Caco-2 (cell line): ENCODE results near the gene CCT2. TPM values are rescaled to one million over a fixed set of nuclear protein-coding genes. Genes with fewer than 3 reads are reported as not detected.

ENCODE experiments used
- BruUV-seq: library from RNA; stranded (reverse); fragments of 400-500 nt; replicated peaks from 2 replicates; lab custom pipeline; 2021; lab: Mats Ljungman, UMichigan
- CTCF ChIA-PET: fragments of 300-600 bp; sonication (Branson Sonifier 250); formaldehyde crosslinking; loops from one replicate; lab custom pipeline; 2022; ENCODE audit warnings: antibody characterized with exemption; lab: Charles Lee
- POLR2A ChIA-PET: fragments of 300-600 bp; sonication (Branson Sonifier 250); formaldehyde crosslinking; loops from one replicate; lab custom pipeline; 2022; ENCODE audit warnings: antibody characterized with exemption; lab: Charles Lee
- DNase-seq, 2 experiments: peaks; one replicate each; pipeline versions ENCODE4 v3.0.0 to v3.0.0-alpha.2; 2020 to 2022
- H3K27me3 ChIP-seq: replicated peaks from 2 replicates; pipeline ENCODE4 v1.6.0; 2011; ENCODE audit warnings: low read length; ENCODE audit not compliant: control insufficient read depth, insufficient read depth
- H3K36me3 ChIP-seq: 2 replicates; pipeline ENCODE4 v1.5.1; 2011; ENCODE audit warnings: low read length; ENCODE audit not compliant: control insufficient read depth, insufficient read depth
- H3K4me1 ChIP-seq: fragments of 250-450 bp; sonication (Bioruptor Pico); 2 replicates; pipeline ENCODE4 v1.5.1; 2020; ENCODE audit warnings: mild to moderate bottlenecking
- H3K4me3 ChIP-seq: 2 replicates; pipeline ENCODE4 v1.5.1; 2011; ENCODE audit warnings: low read depth, mild to moderate bottlenecking, control low read depth, low read length
- H3K9me3 ChIP-seq: fragments of 250-450 bp; sonication (Bioruptor Pico); 2 replicates; pipeline ENCODE4 v1.5.1; 2020; ENCODE audit warnings: mild to moderate bottlenecking, moderate library complexity
- H3K27ac Mint-ChIP-seq: one replicate; pipeline ENCODE4 v1.8.0; 2022; ENCODE audit warnings: mixed read lengths; ENCODE audit not compliant: unreplicated experiment
- H3K27me3 Mint-ChIP-seq: one replicate; pipeline ENCODE4 v1.8.0; 2022; ENCODE audit warnings: mixed read lengths; ENCODE audit not compliant: insufficient read depth, unreplicated experiment
- H3K36me3 Mint-ChIP-seq: one replicate; pipeline ENCODE4 v1.8.0; 2022; ENCODE audit warnings: mild to moderate bottlenecking, mixed read lengths; ENCODE audit not compliant: insufficient read depth, unreplicated experiment
- H3K4me1 Mint-ChIP-seq: one replicate; pipeline ENCODE4 v1.8.0; 2022; ENCODE audit warnings: low read depth, mixed read lengths; ENCODE audit not compliant: unreplicated experiment
- H3K4me3 Mint-ChIP-seq: one replicate; pipeline ENCODE4 v1.8.0; 2022; ENCODE audit warnings: mild to moderate bottlenecking, moderate library complexity, mixed read lengths; ENCODE audit not compliant: unreplicated experiment
- H3K9me3 Mint-ChIP-seq: one replicate; pipeline ENCODE4 v1.8.0; 2022; ENCODE audit warnings: mixed read lengths; ENCODE audit not compliant: unreplicated experiment
- intact Hi-C: fragments of 100-400 bp; cut with micrococcal nuclease; formaldehyde crosslinking; loops from one replicate; pipeline ENCODE4 v1.10.0; 2022; ENCODE audit not compliant: unreplicated experiment
- total RNA-seq: library from RNA; stranded (reverse); gene quantifications from 2 replicates; pipeline ENCODE4 v1.2.3, GENCODE V29; 2022
- TF ChIP-seq, protein P1 (sequence below), 2 experiments: fragments of 200-600 bp in 1 of 2; IDR thresholded peaks; 1 replicate in 1 of 2; 2 replicates in 1 of 2; pipeline versions ENCODE4 v1.5.1 to v1.8.0; 2011 to 2022; ENCODE audit warnings: antibody characterized with exemption in 1 of 2, control low read depth in 1 of 2, inconsistent platforms in 1 of 2, low read depth in 1 of 2, low read length in 1 of 2, mild to moderate bottlenecking in 1 of 2, moderate library complexity in 1 of 2; ENCODE audit not compliant: insufficient read depth in 1 of 2, severe bottlenecking in 1 of 2, unreplicated experiment in 1 of 2

CCT2 gene
- total RNA-seq, 1 experiment from 2014 or later, result 321 TPM

DNA sequence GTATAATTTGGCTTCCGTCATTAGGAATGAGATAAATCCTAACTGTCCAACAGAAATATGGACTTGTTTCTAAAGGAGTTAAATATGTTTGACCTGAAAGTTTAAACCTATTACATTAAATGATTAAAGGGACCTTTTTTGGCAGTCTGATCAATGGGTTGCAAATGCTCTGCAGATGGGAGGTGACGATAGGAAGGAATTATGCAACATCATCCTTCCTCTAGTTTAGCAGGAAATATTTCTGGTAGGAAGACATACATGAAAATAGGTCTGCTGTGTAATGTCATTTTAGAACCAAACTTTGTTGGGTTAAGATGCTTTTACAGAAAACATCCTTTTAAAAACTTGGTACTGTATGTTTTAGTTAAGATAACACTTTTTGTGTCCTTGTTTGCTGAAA is 22.9 kb downstream of the CCT2 start:
- no peaks in the 10 kb centered on the region for H3K4me1 ChIP-seq
- intact Hi-C loops, result no loop called here
- no peaks in the 10 kb centered on the region for H3K27me3 ChIP-seq
- Mint-ChIP-seq H3K27me3 (no peaks in the 10 kb centered on the region), H3K4me1 (no peaks in the 10 kb centered on the region), H3K9me3 (no peaks in the 10 kb centered on the region), H3K27ac (no peak overlapping the region), H3K36me3 (peaks cover 9% of the 10 kb centered on the region), H3K4me3 (no peak overlapping the region)
- peaks cover 1% of the 10 kb centered on the region; the same call in 1 of the 2 replicates for H3K36me3 ChIP-seq
- no peak overlapping the region for H3K4me3 ChIP-seq
- no peak for DNase-seq
- no peaks in the 10 kb centered on the region for H3K9me3 ChIP-seq
- no TSS peak for BruUV-seq
- ChIA-PET POLR2A (no interaction called here), CTCF (no interaction called here)
- TF ChIP-seq, protein P1, sequence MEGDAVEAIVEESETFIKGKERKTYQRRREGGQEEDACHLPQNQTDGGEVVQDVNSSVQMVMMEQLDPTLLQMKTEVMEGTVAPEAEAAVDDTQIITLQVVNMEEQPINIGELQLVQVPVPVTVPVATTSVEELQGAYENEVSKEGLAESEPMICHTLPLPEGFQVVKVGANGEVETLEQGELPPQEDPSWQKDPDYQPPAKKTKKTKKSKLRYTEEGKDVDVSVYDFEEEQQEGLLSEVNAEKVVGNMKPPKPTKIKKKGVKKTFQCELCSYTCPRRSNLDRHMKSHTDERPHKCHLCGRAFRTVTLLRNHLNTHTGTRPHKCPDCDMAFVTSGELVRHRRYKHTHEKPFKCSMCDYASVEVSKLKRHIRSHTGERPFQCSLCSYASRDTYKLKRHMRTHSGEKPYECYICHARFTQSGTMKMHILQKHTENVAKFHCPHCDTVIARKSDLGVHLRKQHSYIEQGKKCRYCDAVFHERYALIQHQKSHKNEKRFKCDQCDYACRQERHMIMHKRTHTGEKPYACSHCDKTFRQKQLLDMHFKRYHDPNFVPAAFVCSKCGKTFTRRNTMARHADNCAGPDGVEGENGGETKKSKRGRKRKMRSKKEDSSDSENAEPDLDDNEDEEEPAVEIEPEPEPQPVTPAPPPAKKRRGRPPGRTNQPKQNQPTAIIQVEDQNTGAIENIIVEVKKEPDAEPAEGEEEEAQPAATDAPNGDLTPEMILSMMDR (IDR thresholded peaks at IDR 0.05; ENCODE audit: insufficient read depth in 1 of 2, low read depth in 1 of 2, low read length in 1 of 2, severe bottlenecking in 1 of 2, unreplicated experiment in 1 of 2), result no peak

DNA sequence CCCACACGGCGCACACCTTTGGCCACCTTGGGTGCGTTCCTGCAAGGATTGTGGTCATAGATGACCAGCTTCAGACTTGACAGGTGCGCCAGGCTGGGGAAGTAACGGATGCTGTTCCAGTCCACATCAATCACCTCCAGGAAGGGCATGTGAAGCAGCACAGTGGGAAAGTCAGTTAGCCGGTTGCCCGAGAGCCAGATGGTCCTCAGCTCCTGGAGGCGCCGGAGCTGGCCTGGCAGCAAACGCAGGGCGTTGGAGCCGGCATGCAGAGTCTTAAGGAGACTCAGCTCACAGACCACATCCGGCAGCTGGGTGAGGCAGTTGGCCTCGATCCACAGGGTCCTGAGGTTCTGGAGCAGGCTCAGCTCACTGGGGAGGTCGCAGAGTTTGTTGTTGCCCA is 24.9 kb downstream of the CCT2 start:
- no peak overlapping the region for H3K4me3 ChIP-seq
- Mint-ChIP-seq H3K4me1 (no peaks in the 10 kb centered on the region), H3K27me3 (no peaks in the 10 kb centered on the region), H3K36me3 (peaks cover 4% of the 10 kb centered on the region), H3K9me3 (peaks cover under 1% of the 10 kb centered on the region), H3K27ac (no peak overlapping the region), H3K4me3 (no peak overlapping the region)
- no TSS peak for BruUV-seq
- no peaks in the 10 kb centered on the region for H3K27me3 ChIP-seq
- TF ChIP-seq, protein P1 (IDR thresholded peaks at IDR 0.05; ENCODE audit: insufficient read depth in 1 of 2, low read depth in 1 of 2, low read length in 1 of 2, severe bottlenecking in 1 of 2, unreplicated experiment in 1 of 2), result no peak
- ChIA-PET CTCF (no interaction called here), POLR2A (no interaction called here)
- DNase-seq, result no peak
- H3K4me1 ChIP-seq, result no peaks in the 10 kb centered on the region
- intact Hi-C loops, result no loop called here
- H3K9me3 ChIP-seq, result no peaks in the 10 kb centered on the region
- no peaks in the 10 kb centered on the region for H3K36me3 ChIP-seq

DNA sequence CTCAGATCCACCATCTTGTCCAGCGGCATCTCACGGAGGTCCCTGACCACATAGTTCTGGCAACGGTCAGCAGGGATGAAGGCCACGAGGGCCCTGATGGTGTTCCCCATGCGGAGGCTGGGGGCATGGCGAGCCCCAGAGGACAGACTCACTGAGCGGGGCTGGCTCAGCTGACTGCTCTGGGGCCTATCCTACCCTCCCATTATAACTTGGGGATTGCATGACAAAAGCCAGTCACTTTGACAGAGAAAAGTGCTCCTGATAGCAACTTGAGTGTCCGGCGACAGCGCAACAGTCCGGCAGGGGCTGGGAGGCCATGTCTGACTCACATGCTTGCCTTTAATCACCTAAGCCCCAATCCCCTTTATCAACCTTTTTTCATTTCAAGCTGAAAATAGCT is 25.5 kb downstream of the CCT2 start, which contains the start of gene LRRC10:
LRRC10 (minus strand) TSS at position 179 of the 400 bp plus-strand sequence; CDS start at position 110, 69 bp downstream.
- TF ChIP-seq, protein P1 (IDR thresholded peaks at IDR 0.05; ENCODE audit: insufficient read depth in 1 of 2, low read depth in 1 of 2, low read length in 1 of 2, severe bottlenecking in 1 of 2, unreplicated experiment in 1 of 2), result no peak
- CTCF ChIA-PET, result no interaction called here

More for the DNA sequence above, 25.5 kb downstream of the CCT2 start, which contains the start of gene LRRC10:
- no peak within 1 kb of the TSS for H3K4me3 Mint-ChIP-seq
- no peaks in the 10 kb centered on the region for H3K36me3 ChIP-seq
- no peaks in the 10 kb centered on the region for H3K4me1 Mint-ChIP-seq
- intact Hi-C loops, result no loop called here
- H3K27me3 Mint-ChIP-seq, result no peaks in the 10 kb centered on the region
- H3K36me3 Mint-ChIP-seq, result peaks cover 4% of the 10 kb centered on the region
- H3K27me3 ChIP-seq, result no peaks in the 10 kb centered on the region
- no peak for DNase-seq
- peaks cover 7% of the 10 kb centered on the region for H3K9me3 Mint-ChIP-seq
- POLR2A ChIA-PET, result interaction anchor here (0.6 kb wide), 1 partner anchor 1301 kb away, joined by 4 read pairs; no protein-coding TSS in a partner anchor
- no peak within 1 kb of the TSS for H3K27ac Mint-ChIP-seq
- no peak within 1 kb of the TSS for H3K4me3 ChIP-seq
- no peaks in the 10 kb centered on the region for H3K9me3 ChIP-seq
- no peaks in the 10 kb centered on the region for H3K4me1 ChIP-seq
- no TSS peak for BruUV-seq
